DOHH2 (cell line): ENCODE data around the gene DPH5.

ENCODE experiments used
- H3F3A ChIP-seq: fragments of 200-600 bp; sonication (generic), shearing (Covaris generic); 2 replicates; pipeline ENCODE4 v1.6.0; 2016; ENCODE audit warnings: antibody characterized with exemption, mild to moderate bottlenecking; ENCODE audit not compliant: control insufficient read depth, insufficient read depth
- H3K27ac ChIP-seq: fragments of 200-600 bp; sonication (generic); 2 replicates; pipeline ENCODE4 v1.5.1; 2014; ENCODE audit warnings: low read depth, mild to moderate bottlenecking, low read length, moderate library complexity
- H3K27me3 ChIP-seq: fragments of 200-600 bp; sonication (generic); 2 replicates; pipeline ENCODE4 v1.6.1; 2014; ENCODE audit warnings: mild to moderate bottlenecking, low read length, mixed read lengths; ENCODE audit not compliant: control insufficient read depth
- H3K36me3 ChIP-seq: fragments of 200-600 bp; sonication (generic); 2 replicates; pipeline ENCODE4 v1.6.1; 2014; ENCODE audit warnings: mild to moderate bottlenecking, low read length, moderate library complexity, mixed read lengths; ENCODE audit not compliant: control insufficient read depth
- H3K4me1 ChIP-seq: fragments of 200-600 bp; sonication (generic); 2 replicates; pipeline ENCODE4 v1.6.1; 2014; ENCODE audit warnings: mild to moderate bottlenecking, low read length, mixed read lengths; ENCODE audit not compliant: control insufficient read depth
- H3K4me2 ChIP-seq: fragments of 200-600 bp; sonication (generic); 2 replicates; pipeline ENCODE4 v1.6.0; 2014; ENCODE audit warnings: mild to moderate bottlenecking, low read length, moderate library complexity
- H3K4me3 ChIP-seq: fragments of 200-600 bp; sonication (generic); 2 replicates; pipeline ENCODE4 v1.5.1; 2014; ENCODE audit warnings: mild to moderate bottlenecking, low read length, mixed read lengths
- H3K79me2 ChIP-seq: fragments of 200-600 bp; sonication (generic); 2 replicates; pipeline ENCODE4 v1.6.1; 2014; ENCODE audit warnings: mild to moderate bottlenecking, low read length, mixed read lengths; ENCODE audit not compliant: control insufficient read depth
- H3K9me2 ChIP-seq: fragments of 200-600 bp; sonication (generic); replicated peaks from 2 replicates; pipeline ENCODE4 v1.6.1; 2014; ENCODE audit warnings: mild to moderate bottlenecking, low read length, mixed read lengths; ENCODE audit not compliant: control insufficient read depth
- H3K9me3 ChIP-seq: fragments of 200-600 bp; sonication (generic); 2 replicates; pipeline ENCODE4 v1.6.1; 2014; ENCODE audit warnings: antibody characterized with exemption, low read length, mixed read lengths; ENCODE audit not compliant: control insufficient read depth, insufficient read depth
- H4K20me1 ChIP-seq: fragments of 200-600 bp; sonication (generic); 2 replicates; pipeline ENCODE4 v1.6.0; 2014; ENCODE audit warnings: low read depth, mild to moderate bottlenecking, antibody characterized with exemption, low read length, moderate library complexity; ENCODE audit not compliant: control insufficient read depth, insufficient read depth
- CTCF ChIP-seq: fragments of 200-600 bp; sonication (generic); IDR thresholded peaks from one replicate; pipeline ENCODE4 v1.5.1; 2014; ENCODE audit warnings: antibody characterized with exemption, mild to moderate bottlenecking, low read depth, low read length; ENCODE audit not compliant: poor library complexity, severe bottlenecking
- EZH2phosphoT487 ChIP-seq: fragments of 200-600 bp; sonication (generic); IDR thresholded peaks from 2 replicates; pipeline ENCODE4 v1.6.1; 2017; ENCODE audit warnings: borderline replicate concordance, mild to moderate bottlenecking, antibody characterized with exemption, low read length, moderate library complexity, mixed read lengths

DPH5 gene

GRCh38 chr1:100960098-100960497 is 65.5 kb downstream of the DPH5 start:
- H3K36me3 ChIP-seq, result peaks cover 23% of the 10 kb centered on the region; the same call in 1 of the 2 replicates
- H3K27me3 ChIP-seq, result no peaks in the 10 kb centered on the region
- TF ChIP-seq EZH2phosphoT487 (no peak), CTCF (no peak)
- H4K20me1 ChIP-seq, result no peaks in the 10 kb centered on the region
- no peak overlapping the region for H3K27ac ChIP-seq
- H3K79me2 ChIP-seq, result no peaks in the 10 kb centered on the region
- H3K9me3 ChIP-seq, result no peaks in the 10 kb centered on the region
- H3K4me2 ChIP-seq, result no peak overlapping the region
- no peaks in the 10 kb centered on the region for H3F3A ChIP-seq
- no peaks in the 10 kb centered on the region for H3K9me2 ChIP-seq
- H3K4me1 ChIP-seq, result no peaks in the 10 kb centered on the region
- no peak overlapping the region for H3K4me3 ChIP-seq

GRCh38 chr1:100959502-100960060 is 66.0 kb downstream of the DPH5 start:
- Histone ChIP-seq H3K27ac (no peak overlapping the region), H3K27me3 (no peaks in the 10 kb centered on the region), H3K4me1 (no peaks in the 10 kb centered on the region), H3K4me3 (no peak overlapping the region), H3F3A (no peaks in the 10 kb centered on the region), H3K9me2 (no peaks in the 10 kb centered on the region), H3K4me2 (no peak overlapping the region), H3K9me3 (no peaks in the 10 kb centered on the region), H3K36me3 (peaks cover 21% of the 10 kb centered on the region; the same call in 1 of the 2 replicates), H4K20me1 (no peaks in the 10 kb centered on the region), H3K79me2 (no peaks in the 10 kb centered on the region)
- TF ChIP-seq CTCF, result no peak
- TF ChIP-seq EZH2phosphoT487, result no peak

- H4K20me1 ChIP-seq, result no peaks in the 10 kb centered on the region
- no peak overlapping the region for H3K27ac ChIP-seq
- H3K9me3 ChIP-seq, result no peaks in the 10 kb centered on the region
- peaks cover 6% of the 10 kb centered on the region; the same call in 1 of the 2 replicates for H3K36me3 ChIP-seq
- H3K4me1 ChIP-seq, result no peaks in the 10 kb centered on the region
- no peaks in the 10 kb centered on the region for H3K9me2 ChIP-seq
- no peak overlapping the region for H3K4me2 ChIP-seq
- no peaks in the 10 kb centered on the region for H3K27me3 ChIP-seq
- no peaks in the 10 kb centered on the region for H3K79me2 ChIP-seq
- TF ChIP-seq CTCF (no peak), EZH2phosphoT487 (no peak)
- no peak overlapping the region for H3K4me3 ChIP-seq
- H3F3A ChIP-seq, result no peaks in the 10 kb centered on the region
Observed at GRCh38 chr1:100955322-100955721, 70.3 kb downstream of the DPH5 start.
